IMR-90 (cell line): ENCODE measurements around the gene MIER1. TPM values are rescaled to one million over a fixed set of nuclear protein-coding genes. Genes with fewer than 3 reads are reported as not detected.

Experiments used
- ATAC-seq: fragments of 200-7000 bp; cut with Tn5 transposase; 2 replicates; pipeline ENCODE4 v1.9.1; 2020; ENCODE audit warnings: low read depth, mild to moderate bottlenecking, moderate library complexity
- BruUV-seq: library from RNA; stranded (reverse); fragments of 400-500 nt; replicated peaks from 2 replicates; lab custom pipeline; 2021; lab: Mats Ljungman, UMichigan
- CTCF ChIA-PET: fragments of 300-600 bp; formaldehyde crosslinking; extraction: SDS; loops from one replicate; lab custom pipeline; 2021; ENCODE audit warnings: antibody characterized with exemption; lab: Yijun Ruan, JAX
- POLR2A ChIA-PET: fragments of 300-600 bp; sonication (Branson Sonifier 250); formaldehyde crosslinking; loops from one replicate; lab custom pipeline; 2022; ENCODE audit warnings: antibody characterized with exemption; ENCODE audit not compliant: unreplicated experiment; lab: Charles Lee
- DNase-seq: peaks from one replicate; pipeline ENCODE4 v3.0.0; 2013
- H2AFZ ChIP-seq: replicated peaks from 2 replicates; pipeline ENCODE3; 2013; ENCODE audit warnings: low read length, mild to moderate bottlenecking; ENCODE audit not compliant: poor library complexity
- H2AK5ac ChIP-seq: 2 replicates; pipeline ENCODE4 v1.6.1; 2013; ENCODE audit warnings: low read depth, low read length, inconsistent platforms
- H2AK9ac ChIP-seq: replicated peaks from 2 replicates; pipeline ENCODE3; 2013; ENCODE audit warnings: mild to moderate bottlenecking, low read depth, low read length, moderate library complexity; ENCODE audit not compliant: poor library complexity
- H2BK120ac ChIP-seq: 2 replicates; pipeline ENCODE4 v1.6.1; 2013; ENCODE audit warnings: low read depth, low read length, inconsistent platforms
- H2BK15ac ChIP-seq: 3 replicates; pipeline ENCODE4 v1.6.1; 2013; ENCODE audit warnings: low read depth, low read length, inconsistent platforms
- H2BK20ac ChIP-seq: 2 replicates; pipeline ENCODE4 v1.6.1; 2013; ENCODE audit warnings: low read depth, mild to moderate bottlenecking, inconsistent platforms, low read length, moderate library complexity
- H2BK5ac ChIP-seq: 2 replicates; pipeline ENCODE4 v1.6.1; 2013; ENCODE audit warnings: mild to moderate bottlenecking, low read depth, low read length, inconsistent platforms; ENCODE audit not compliant: poor library complexity, severe bottlenecking
- H3K14ac ChIP-seq: replicated peaks from 2 replicates; pipeline ENCODE4 v1.6.1; 2013; ENCODE audit warnings: low read depth, low read length, inconsistent platforms
- H3K18ac ChIP-seq: 2 replicates; pipeline ENCODE4 v1.6.1; 2013; ENCODE audit warnings: low read depth, low read length, control low read depth
- H3K23ac ChIP-seq: 2 replicates; pipeline ENCODE4 v1.6.1; 2013; ENCODE audit warnings: low read depth, low read length, inconsistent platforms
- H3K27ac ChIP-seq: 2 replicates; pipeline ENCODE4 v1.5.1; 2013; ENCODE audit warnings: mild to moderate bottlenecking, control low read depth, low read length; ENCODE audit not compliant: insufficient read depth
- H3K27me3 ChIP-seq: 2 replicates; pipeline ENCODE4 v1.6.1; 2013; ENCODE audit warnings: low read length; ENCODE audit not compliant: control insufficient read depth, insufficient read depth
- H3K36me3 ChIP-seq: 2 replicates; pipeline ENCODE4 v1.6.1; 2013; ENCODE audit warnings: low read length, mixed read lengths; ENCODE audit not compliant: control insufficient read depth, insufficient read depth
- H3K4ac ChIP-seq: 2 replicates; pipeline ENCODE4 v1.6.1; 2013; ENCODE audit warnings: low read depth, low read length, inconsistent platforms
- H3K4me1 ChIP-seq: 2 replicates; pipeline ENCODE4 v1.6.1; 2013; ENCODE audit warnings: low read length, mixed read lengths; ENCODE audit not compliant: control insufficient read depth, insufficient read depth
- H3K4me2 ChIP-seq: 2 replicates; pipeline ENCODE4 v1.6.1; 2013; ENCODE audit warnings: low read depth, mild to moderate bottlenecking, control low read depth, low read length, moderate library complexity
- H3K4me3 ChIP-seq: 2 replicates; pipeline ENCODE4 v1.5.1; 2013; ENCODE audit warnings: low read depth, mild to moderate bottlenecking, control low read depth, low read length, moderate library complexity; ENCODE audit not compliant: insufficient read depth
- H3K56ac ChIP-seq: 2 replicates; pipeline ENCODE4 v1.6.1; 2013; ENCODE audit warnings: low read length, inconsistent platforms; ENCODE audit not compliant: insufficient read depth; ENCODE audit errors: extremely low read depth
- H3K79me1 ChIP-seq, 2 experiments: 2 replicates each; pipeline ENCODE4 v1.6.1; 2013; ENCODE audit warnings: low read length in 2 of 2, inconsistent platforms in 1 of 2, low read depth in 1 of 2
- H3K9ac ChIP-seq: 2 replicates; pipeline ENCODE4 v1.6.1; 2013; ENCODE audit warnings: low read depth, low read length, control low read depth
- H3K9me1 ChIP-seq: 2 replicates; pipeline ENCODE4 v1.6.1; 2013; ENCODE audit warnings: low read length, inconsistent platforms; ENCODE audit not compliant: insufficient read depth
- H3K9me3 ChIP-seq: 2 replicates; pipeline ENCODE4 v1.6.1; 2013; ENCODE audit warnings: low read length; ENCODE audit not compliant: control insufficient read depth, insufficient read depth
- H4K20me1 ChIP-seq: 2 replicates; pipeline ENCODE4 v1.6.1; 2013; ENCODE audit warnings: low read length, inconsistent platforms; ENCODE audit not compliant: insufficient read depth
- H4K5ac ChIP-seq: 2 replicates; pipeline ENCODE4 v1.6.1; 2013; ENCODE audit warnings: mild to moderate bottlenecking, low read depth, low read length, control low read depth
- H4K8ac ChIP-seq, 2 experiments: 2 replicates each; pipeline ENCODE4 v1.6.1; 2013; ENCODE audit warnings: low read depth in 2 of 2, low read length in 2 of 2, control low read depth in 1 of 2, inconsistent platforms in 1 of 2
- H4K91ac ChIP-seq: 2 replicates; pipeline ENCODE4 v1.6.1; 2013; ENCODE audit warnings: low read depth, low read length, inconsistent platforms; ENCODE audit not compliant: insufficient read depth
- ELK1 ChIP-seq: fragments of 150-350 bp; IDR thresholded peaks from 2 replicates; pipeline ENCODE4 v1.6.1; 2016; ENCODE audit warnings: low read depth, mild to moderate bottlenecking, low read length, moderate library complexity, borderline replicate concordance
- WGBS, 2 experiments: methylation state at CpG; one replicate each; pipeline versions ENCODE4 v1.1.5 to v1.1.7; 2013; ENCODE audit warnings: missing lambda C conversion rate in 2 of 2; ENCODE audit not compliant: insufficient read length in 1 of 2; ENCODE audit errors: extremely low coverage in 2 of 2; 5-methylcytosine and 5-hydroxymethylcytosine counted together
- dilution Hi-C: fragments of 300-500 bp; cut with HindIII; formaldehyde crosslinking; loops from one replicate; pipeline ENCODE4 v1.14.3; 2018; ENCODE audit warnings: low sequenced_read_pairs; ENCODE audit not compliant: unreplicated experiment
- in situ Hi-C: fragments of 300-500 bp; cut with MboI; formaldehyde crosslinking; loops from 3 replicates; pipeline ENCODE4 v1.14.3; 2019; ENCODE audit warnings: low sequenced_read_pairs, inconsistent platforms, mixed read lengths
- intact Hi-C: fragments of 100-400 bp; cut with micrococcal nuclease; formaldehyde crosslinking; loops from 2 replicates; pipeline ENCODE4 v1.10.0; 2022
- polyA plus RNA-seq, 3 experiments: library from polyadenylated mRNA; depleted of rRNA; stranded (reverse); fragments of >200 nt; gene quantifications; 2 replicates each; pipeline ENCODE4 v1.2.3, GENCODE V29; 2012; ENCODE audit warnings: low replicate concordance in 1 of 3
- total RNA-seq: library from RNA; depleted of rRNA; stranded (reverse); fragments of >200 nt; gene quantifications from 2 replicates; pipeline ENCODE4 v1.2.3, GENCODE V29; 2012

Gene MIER1
- total and polyA plus RNA-seq, 2 of the 4 experiments (the other 2 are of a cell fraction): 5.0 to 11.5 TPM

- POLR2A ChIA-PET: no interaction called here
These were observed 29.4 kb downstream of the MIER1 start for GRCh38 chr1:66954208-66954607.

More at GRCh38 chr1:66954208-66954607, 29.4 kb downstream of the MIER1 start:
- Histone ChIP-seq H2AK9ac (no peak overlapping the region), H3K27me3 (no peaks in the 10 kb centered on the region), H3K4me3 (no peak overlapping the region), H3K9ac (no peak overlapping the region), H3K18ac (no peak overlapping the region), H3K79me1 (peaks cover 27 to 47% of the 10 kb centered on the region in 2 experiments), H3K4ac (no peak overlapping the region), H3K14ac (no peak overlapping the region), H3K4me1 (no peaks in the 10 kb centered on the region), H3K9me3 (no peaks in the 10 kb centered on the region), H4K8ac (no peak overlapping the region), H4K91ac (no peak overlapping the region), H3K4me2 (no peak overlapping the region), H4K5ac (no peak overlapping the region), H2BK5ac (no peak overlapping the region), H2BK15ac (no peak overlapping the region), H4K20me1 (peaks cover 8% of the 10 kb centered on the region; the same call in 1 of the 2 replicates), H2BK120ac (no peak overlapping the region), H2BK20ac (no peak overlapping the region), H3K23ac (peak overlapping the region; percentile 51; the same call in 1 of the 2 replicates), H3K27ac (no peak overlapping the region), H3K36me3 (peaks cover 24% of the 10 kb centered on the region), H3K56ac (no peak overlapping the region), H2AFZ (no peak overlapping the region), H2AK5ac (no peak overlapping the region), H3K9me1 (no peaks in the 10 kb centered on the region; the same call in 1 of the 2 replicates)
- intact Hi-C loops (no loop called here), dilution Hi-C loops (no loop called here), in situ Hi-C loops (no loop called here)
- DNase-seq (no peak), ATAC-seq (no peak)
- no TSS peak for BruUV-seq
- CTCF ChIA-PET: no interaction called here
- TF ChIP-seq ELK1: no peak
- WGBS, 2 experiments: no CpG with 5 or more reads among the region's 4 CpGs
